ENCODE results near the gene NT5DC2.

- TF ChIP-seq GATA2 (IDR thresholded peaks at IDR 0.05; ENCODE audit: low read depth, low read length) (no peak), GATA3 (IDR thresholded peaks at IDR 0.05; ENCODE audit: low read depth, low read length) (no peak)
Measured at GRCh38 chr3:52539010-52539653, 5.5 kb upstream of the NT5DC2 start.

Measured in SH-SY5Y (cell line).